Suprapubic skin (tissue), 4 donors: Measurements from ENCODE around the gene C4BPA. TPM values are rescaled to one million over a fixed set of nuclear protein-coding genes. Genes with fewer than 3 reads are reported as not detected.

Experiments used
- DNase-seq, 2 donors: peaks; one replicate each; pipeline ENCODE4 v3.0.0-alpha.2; 2019; ENCODE audit warnings: low spot score in 2 of 2
- H3K27ac ChIP-seq: fragments of 200-600 bp; sonication (generic); one replicate; pipeline ENCODE4 v1.5.1; 2019
- H3K27me3 ChIP-seq: fragments of 200-600 bp; sonication (generic); one replicate; pipeline ENCODE4 v1.5.1; 2019
- H3K36me3 ChIP-seq: fragments of 200-600 bp; sonication (generic); one replicate; pipeline ENCODE4 v1.5.1; 2019
- H3K4me1 ChIP-seq: fragments of 200-600 bp; sonication (generic); one replicate; pipeline ENCODE4 v1.5.1; 2019
- H3K4me3 ChIP-seq: fragments of 200-600 bp; sonication (generic); one replicate; pipeline ENCODE4 v1.5.1; 2019; ENCODE audit warnings: mild to moderate bottlenecking
- H3K9me3 ChIP-seq: fragments of 200-600 bp; sonication (generic); one replicate; pipeline ENCODE4 v1.5.1; 2019
- CTCF ChIP-seq, 2 donors: fragments of 200-600 bp in 1 of 2; fragments of 450-650 bp in 1 of 2; sonication (generic) in 1 of 2; IDR thresholded peaks; one replicate each; pipeline ENCODE4 v1.5.1; 2016 to 2019; ENCODE audit warnings: antibody characterized with exemption in 2 of 2, mild to moderate bottlenecking in 1 of 2, moderate library complexity in 1 of 2
- EP300 ChIP-seq: sonication (generic); formaldehyde crosslinking; IDR thresholded peaks from one replicate; pipeline ENCODE4 v1.6.1; 2017; ENCODE audit warnings: antibody characterized with exemption
- POLR2A ChIP-seq, 2 donors: fragments of 450-650 bp; IDR thresholded peaks; one replicate each; pipeline ENCODE4 v1.6.1; 2017; ENCODE audit warnings: antibody characterized with exemption in 2 of 2, mild to moderate bottlenecking in 2 of 2, moderate library complexity in 2 of 2
- POLR2AphosphoS5 ChIP-seq, 3 donors: sonication (generic); formaldehyde crosslinking; IDR thresholded peaks; one replicate each; pipeline ENCODE4 v1.6.1; 2017; ENCODE audit warnings: antibody characterized with exemption in 3 of 3
- WGBS: methylation state at CpG from one replicate; pipeline ENCODE4 v1.1.5; 2018; 5-methylcytosine and 5-hydroxymethylcytosine counted together
- total RNA-seq, 4 donors: library from RNA; depleted of rRNA; stranded (reverse); fragments of >200 nt; gene quantifications; one replicate each; pipeline ENCODE4 v1.1.0, GENCODE V29; 2016

The C4BPA gene
- total RNA-seq, 4 donors from 2014 or later, result 3.1 TPM; not detected in 3

- Histone ChIP-seq H3K27me3 (no peaks in the 10 kb centered on the region), H3K27ac (no peak overlapping the region), H3K4me1 (no peaks in the 10 kb centered on the region), H3K9me3 (no peaks in the 10 kb centered on the region), H3K4me3 (no peak overlapping the region), H3K36me3 (no peaks in the 10 kb centered on the region)
- no peak for DNase-seq
- no peak for TF ChIP-seq EP300
- no peak for TF ChIP-seq CTCF (IDR thresholded peaks at IDR 0.05)
- TF ChIP-seq POLR2A (IDR thresholded peaks at IDR 0.05), result no peak
- TF ChIP-seq POLR2AphosphoS5 (IDR thresholded peaks at IDR 0.05), result no peak
- 89% methylated on average over 4 of the region's 4 CpGs for WGBS
Observed at GRCh38 chr1:207174913-207175312, 70.9 kb downstream of the C4BPA start.

- whole genome bisulfite sequencing, result 76% methylated on average over 2 of the region's 2 CpGs
- Histone ChIP-seq H3K27me3 (no peaks in the 10 kb centered on the region), H3K4me3 (no peak overlapping the region), H3K9me3 (no peaks in the 10 kb centered on the region), H3K36me3 (no peaks in the 10 kb centered on the region), H3K27ac (no peak overlapping the region), H3K4me1 (no peaks in the 10 kb centered on the region)
- no peak for DNase-seq
- TF ChIP-seq EP300 (no peak), POLR2AphosphoS5 (IDR thresholded peaks at IDR 0.05) (no peak), POLR2A (IDR thresholded peaks at IDR 0.05) (no peak), CTCF (IDR thresholded peaks at IDR 0.05) (no peak)
Observed at GRCh38 chr1:207179036-207179435, 75.0 kb downstream of the C4BPA start.

GRCh38 chr1:207181847-207182246 is 77.8 kb downstream of the C4BPA start:
- Histone ChIP-seq H3K27me3 (no peaks in the 10 kb centered on the region), H3K36me3 (no peaks in the 10 kb centered on the region)

GRCh38 chr1:207186503-207186902 is 82.5 kb downstream of the C4BPA start:
- H3K36me3 ChIP-seq, result no peaks in the 10 kb centered on the region
- no peaks in the 10 kb centered on the region for H3K27me3 ChIP-seq
- no peak overlapping the region for H3K4me3 ChIP-seq
- H3K4me1 ChIP-seq, result no peaks in the 10 kb centered on the region
- WGBS, result 85% methylated on average over 1 of the region's 1 CpG
- TF ChIP-seq CTCF (IDR thresholded peaks at IDR 0.05) (no peak), POLR2AphosphoS5 (IDR thresholded peaks at IDR 0.05) (no peak), POLR2A (IDR thresholded peaks at IDR 0.05) (no peak), EP300 (no peak)
- H3K27ac ChIP-seq, result no peak overlapping the region
- H3K9me3 ChIP-seq, result no peaks in the 10 kb centered on the region
- no peak for DNase-seq

More at GRCh38 chr1:207181847-207182246, 77.8 kb downstream of the C4BPA start:
- no peak for TF ChIP-seq EP300
- no peak for TF ChIP-seq POLR2AphosphoS5 (IDR thresholded peaks at IDR 0.05)
- no peak for TF ChIP-seq POLR2A (IDR thresholded peaks at IDR 0.05)
- TF ChIP-seq CTCF (IDR thresholded peaks at IDR 0.05), result no peak
- no peaks in the 10 kb centered on the region for H3K4me1 ChIP-seq
- H3K4me3 ChIP-seq, result no peak overlapping the region
- no peaks in the 10 kb centered on the region for H3K9me3 ChIP-seq
- H3K27ac ChIP-seq, result no peak overlapping the region
- DNase-seq, result no peak

GRCh38 chr1:207188901-207189300 is 84.9 kb downstream of the C4BPA start:
- Histone ChIP-seq H3K27me3 (no peaks in the 10 kb centered on the region), H3K4me3 (no peak overlapping the region), H3K4me1 (no peaks in the 10 kb centered on the region), H3K36me3 (no peaks in the 10 kb centered on the region), H3K27ac (no peak overlapping the region), H3K9me3 (no peaks in the 10 kb centered on the region)
- WGBS, result 43% methylated on average over 1 of the region's 1 CpG
- no peak for DNase-seq
- no peak for TF ChIP-seq CTCF (IDR thresholded peaks at IDR 0.05)
- TF ChIP-seq EP300, result no peak
- no peak for TF ChIP-seq POLR2A (IDR thresholded peaks at IDR 0.05)
- no peak for TF ChIP-seq POLR2AphosphoS5 (IDR thresholded peaks at IDR 0.05)
